ENCODE data around the gene GMDS.

GMDS gene

DNA sequence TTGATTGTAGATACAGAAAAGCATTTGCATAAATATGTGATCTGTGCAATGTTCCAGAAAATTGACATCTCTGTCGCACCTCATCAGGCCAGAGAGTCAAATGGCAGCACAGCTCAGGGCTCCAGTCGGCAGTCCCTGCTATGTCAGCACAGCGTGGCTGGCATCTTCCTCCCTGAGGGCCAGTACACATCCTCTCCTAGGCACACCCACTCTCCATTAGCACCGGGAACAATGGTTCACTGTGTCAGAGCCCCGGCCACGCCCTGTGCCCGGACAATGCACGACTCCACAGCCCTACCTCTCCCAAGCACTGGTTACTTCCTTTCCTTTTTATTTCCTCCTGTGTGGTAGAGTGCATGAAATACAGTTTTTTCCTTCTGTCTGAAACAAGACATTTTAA is 520.8 kb downstream of the GMDS start:
- peaks cover 25% of the 10 kb centered on the region for H3K4me1 ChIP-seq
- no peaks in the 10 kb centered on the region for H3K9me3 ChIP-seq
- in situ Hi-C loops (cut with MboI; ENCODE audit: low sequenced_read_pairs), result no loop called here
- no peaks in the 10 kb centered on the region for H3K27me3 ChIP-seq (ENCODE audit: low read depth)
- no peak overlapping the region for H3K4me3 ChIP-seq
- DNase-seq (ENCODE audit: low spot score in 2 of 2), result peak; percentile 58 to 77
- no peaks in the 10 kb centered on the region for H3K36me3 ChIP-seq (replicated peaks)

DNA sequence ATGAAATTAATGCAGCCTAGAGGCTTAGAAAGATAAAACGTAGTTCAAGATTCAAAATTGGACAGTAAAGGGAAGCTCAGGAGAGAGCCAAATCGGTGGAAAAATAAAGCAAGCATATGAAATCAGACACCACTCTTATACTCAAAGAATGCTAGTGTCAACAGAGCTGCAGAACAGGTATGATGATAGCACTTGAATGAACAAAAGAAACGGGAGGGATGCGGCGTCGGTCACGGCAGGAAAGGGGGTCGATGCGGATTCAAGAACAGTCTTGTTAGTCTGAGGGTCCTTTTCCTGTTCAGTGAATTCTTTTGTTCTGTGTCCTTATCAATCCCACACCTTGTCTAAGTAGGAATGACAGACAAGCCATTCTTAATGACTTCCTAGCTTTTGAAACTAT is 521.3 kb downstream of the GMDS start:
- Histone ChIP-seq H3K9me3 (no peaks in the 10 kb centered on the region), H3K27me3 (ENCODE audit: low read depth) (no peaks in the 10 kb centered on the region), H3K4me3 (no peak overlapping the region), H3K36me3 (replicated peaks) (no peaks in the 10 kb centered on the region), H3K4me1 (peaks cover 20% of the 10 kb centered on the region)
- DNase-seq (ENCODE audit: low spot score in 2 of 2), result no peak
- in situ Hi-C loops (cut with MboI; ENCODE audit: low sequenced_read_pairs), result no loop called here

DNA sequence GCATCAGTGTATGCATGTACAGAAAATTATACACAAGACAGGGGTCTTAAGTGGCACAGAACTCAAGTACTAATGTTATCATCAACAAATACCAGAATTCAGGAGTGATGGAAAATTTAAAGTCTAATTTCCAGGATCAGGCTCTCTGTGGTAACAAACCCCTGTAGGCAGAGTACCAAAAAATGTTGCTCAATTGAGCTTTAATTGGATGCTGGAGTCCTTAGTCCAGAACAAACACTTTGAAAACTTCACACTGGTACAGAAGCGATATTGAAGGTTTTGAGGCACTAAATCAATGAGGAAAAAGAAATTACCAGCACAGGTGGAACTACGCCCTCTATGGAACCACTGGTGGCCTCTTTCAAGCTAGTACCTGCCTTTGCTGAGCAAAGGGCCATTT is 522.6 kb downstream of the GMDS start:
- H3K9me3 ChIP-seq, result no peaks in the 10 kb centered on the region
- no peak overlapping the region for H3K4me3 ChIP-seq
- no peaks in the 10 kb centered on the region for H3K36me3 ChIP-seq (replicated peaks)
- H3K27me3 ChIP-seq (ENCODE audit: low read depth), result no peaks in the 10 kb centered on the region
- peaks cover 18% of the 10 kb centered on the region for H3K4me1 ChIP-seq
- in situ Hi-C loops (cut with MboI; ENCODE audit: low sequenced_read_pairs), result no loop called here
- no peak for DNase-seq (ENCODE audit: low spot score in 2 of 2)

DNA sequence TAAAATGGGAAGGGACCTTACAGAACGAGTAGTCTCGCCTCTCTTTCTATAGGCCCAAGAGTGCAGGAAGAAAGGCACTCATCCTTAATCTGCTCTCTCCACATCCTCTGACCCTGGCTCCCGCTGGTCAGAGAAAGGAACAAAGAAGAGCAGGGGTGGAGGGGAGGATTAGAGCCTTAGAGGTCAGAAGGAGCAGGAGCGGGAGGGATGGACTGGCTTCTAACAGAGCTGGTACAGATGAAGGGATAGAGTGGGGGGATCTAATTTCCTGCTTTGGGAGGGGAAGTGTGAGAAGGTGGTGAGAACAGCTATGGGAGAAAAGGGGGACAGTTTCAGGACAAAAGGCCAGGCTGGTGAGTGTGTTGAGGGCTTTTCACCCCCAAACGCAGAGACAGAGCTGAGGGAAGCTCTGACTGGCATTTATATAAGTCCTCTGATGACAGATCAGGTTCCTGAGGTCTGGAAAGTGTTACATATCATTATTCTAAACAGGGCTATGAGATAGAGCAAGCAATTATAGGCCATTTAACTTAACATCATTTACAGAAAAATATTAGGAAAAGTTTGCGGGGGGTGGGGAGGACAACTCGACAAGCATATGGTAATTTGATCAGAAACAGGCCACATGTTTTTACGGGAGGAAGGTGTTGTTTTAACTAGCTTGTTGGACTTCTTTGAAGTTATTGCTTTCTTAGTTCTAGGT is 524.6 kb downstream of the GMDS start:
- in situ Hi-C loops (cut with MboI; ENCODE audit: low sequenced_read_pairs), result no loop called here
- Histone ChIP-seq H3K9me3 (no peaks in the 10 kb centered on the region), H3K36me3 (replicated peaks) (no peaks in the 10 kb centered on the region), H3K4me3 (no peak overlapping the region), H3K4me1 (peaks cover 20% of the 10 kb centered on the region), H3K27me3 (ENCODE audit: low read depth) (no peaks in the 10 kb centered on the region)
- DNase-seq (ENCODE audit: low spot score in 2 of 2), result peak in 1 of 2 experiments; percentile 9

DNA sequence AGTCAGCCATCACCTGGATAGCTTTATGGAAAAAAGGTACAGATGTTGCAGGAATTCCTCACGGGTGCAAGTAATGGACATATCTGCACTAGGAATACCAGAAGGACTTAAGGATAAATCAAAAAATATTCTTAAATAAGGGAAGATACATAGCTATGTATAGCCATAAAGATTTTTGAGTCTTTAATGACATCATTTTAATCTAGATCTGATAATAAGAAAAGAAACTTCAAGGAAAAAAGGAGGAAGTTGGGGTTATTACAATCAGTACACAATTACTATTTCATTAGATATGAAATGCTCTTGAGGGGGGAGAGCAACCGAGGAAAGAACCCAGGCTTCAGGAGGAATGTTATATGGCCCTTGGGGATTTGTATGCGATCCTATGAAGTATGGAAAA is 525.5 kb downstream of the GMDS start:
- Histone ChIP-seq H3K9me3 (no peaks in the 10 kb centered on the region), H3K4me3 (no peak overlapping the region), H3K4me1 (peaks cover 18% of the 10 kb centered on the region), H3K36me3 (replicated peaks) (no peaks in the 10 kb centered on the region), H3K27me3 (ENCODE audit: low read depth) (no peaks in the 10 kb centered on the region)
- in situ Hi-C loops (cut with MboI; ENCODE audit: low sequenced_read_pairs), result no loop called here
- no peak for DNase-seq (ENCODE audit: low spot score in 2 of 2)

DNA sequence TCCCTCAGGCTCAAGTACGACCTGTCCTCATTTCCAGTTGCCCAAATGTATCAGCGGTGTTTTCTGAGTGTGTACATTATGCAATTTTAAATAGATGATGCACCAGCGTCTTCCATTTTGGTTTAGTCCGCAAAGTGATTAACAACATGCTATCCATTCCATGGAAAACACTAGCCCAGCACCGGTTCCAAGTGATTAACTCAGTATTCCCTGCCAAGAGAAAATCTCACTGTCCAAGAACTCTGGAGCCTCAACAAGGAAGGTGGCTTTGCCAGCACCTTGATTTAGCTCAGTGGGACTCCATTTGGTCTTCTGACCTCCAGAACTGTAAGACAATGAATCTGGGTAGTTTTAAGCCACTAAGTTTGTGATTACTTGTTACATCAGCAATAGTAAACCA is 528.5 kb downstream of the GMDS start:
- Histone ChIP-seq H3K36me3 (replicated peaks) (no peaks in the 10 kb centered on the region), H3K9me3 (no peaks in the 10 kb centered on the region), H3K4me3 (no peak overlapping the region), H3K4me1 (peaks cover 5% of the 10 kb centered on the region), H3K27me3 (ENCODE audit: low read depth) (no peaks in the 10 kb centered on the region)
- no peak for DNase-seq (ENCODE audit: low spot score in 2 of 2)
- in situ Hi-C loops (cut with MboI; ENCODE audit: low sequenced_read_pairs), result no loop called here

DNA sequence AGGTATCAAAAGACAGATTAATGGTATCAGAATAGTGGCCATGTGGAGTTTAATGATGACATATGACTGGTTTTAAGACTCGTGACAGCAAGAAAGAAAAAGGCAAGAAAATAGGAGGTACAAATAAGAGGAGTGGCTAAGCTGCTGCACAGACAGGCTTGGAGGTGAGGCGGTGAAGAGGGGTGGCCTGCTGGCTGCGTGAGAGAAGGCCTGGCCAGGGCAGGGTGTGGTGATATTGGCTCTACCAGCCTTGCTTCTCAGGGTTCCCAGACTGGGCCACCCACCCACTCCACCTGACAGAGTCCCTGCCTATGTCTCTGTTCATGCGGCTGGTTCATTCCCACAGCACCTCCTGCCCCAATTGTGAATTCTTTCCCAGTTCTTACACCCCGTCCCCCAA is 529.0 kb downstream of the GMDS start:
- Histone ChIP-seq H3K9me3 (no peaks in the 10 kb centered on the region), H3K4me3 (no peak overlapping the region), H3K27me3 (ENCODE audit: low read depth) (no peaks in the 10 kb centered on the region), H3K36me3 (replicated peaks) (no peaks in the 10 kb centered on the region), H3K4me1 (peaks cover 5% of the 10 kb centered on the region)
- DNase-seq (ENCODE audit: low spot score in 2 of 2), result no peak
- in situ Hi-C loops (cut with MboI; ENCODE audit: low sequenced_read_pairs), result no loop called here

DNA sequence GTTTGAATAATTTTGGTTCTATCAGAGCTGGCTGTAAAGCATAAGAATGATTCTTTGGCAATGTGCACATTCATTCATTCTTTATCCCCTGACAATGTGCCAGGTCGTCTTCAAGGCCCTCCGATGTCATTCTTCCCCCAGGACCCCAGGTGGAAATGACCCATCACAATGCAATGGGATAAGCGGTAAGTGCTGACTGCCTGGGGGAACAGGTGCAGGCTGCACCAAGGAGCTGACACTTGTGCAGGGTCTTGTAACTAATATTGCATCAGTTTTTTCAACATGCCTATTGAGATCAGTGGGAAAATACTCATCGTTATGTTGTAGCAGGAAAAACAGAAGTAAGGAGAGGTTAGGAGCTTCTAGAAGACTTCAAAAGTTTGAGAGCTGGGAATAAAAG is 530.1 kb downstream of the GMDS start:
- in situ Hi-C loops (cut with MboI; ENCODE audit: low sequenced_read_pairs), result no loop called here
- DNase-seq (ENCODE audit: low spot score in 2 of 2), result no peak
- H3K27me3 ChIP-seq (ENCODE audit: low read depth), result no peaks in the 10 kb centered on the region
- peaks cover 4% of the 10 kb centered on the region for H3K4me1 ChIP-seq
- no peak overlapping the region for H3K4me3 ChIP-seq
- H3K36me3 ChIP-seq (replicated peaks), result no peaks in the 10 kb centered on the region
- H3K9me3 ChIP-seq, result no peaks in the 10 kb centered on the region

DNA sequence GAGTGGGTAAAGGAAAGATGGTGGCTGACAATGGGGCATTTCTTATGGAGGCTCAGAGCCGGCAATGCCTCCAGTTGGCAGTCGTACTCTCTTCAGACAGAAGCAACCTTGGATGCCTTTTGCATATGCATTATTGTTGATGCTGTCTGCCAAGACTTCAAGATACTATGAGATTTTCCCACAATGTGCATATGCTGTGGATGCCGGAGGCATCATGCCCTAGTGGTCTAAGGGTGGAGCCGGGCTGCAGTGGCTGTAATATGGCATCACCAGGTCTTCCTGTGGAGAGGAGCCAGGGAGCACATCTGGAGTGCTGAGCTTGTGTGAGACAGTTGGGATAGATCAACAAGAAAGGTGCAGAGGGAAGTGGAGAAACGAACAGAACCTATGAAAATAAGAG is 530.8 kb downstream of the GMDS start:
- no peaks in the 10 kb centered on the region for H3K27me3 ChIP-seq (ENCODE audit: low read depth)
- no peak overlapping the region for H3K4me3 ChIP-seq
- in situ Hi-C loops (cut with MboI; ENCODE audit: low sequenced_read_pairs), result no loop called here
- H3K9me3 ChIP-seq, result no peaks in the 10 kb centered on the region
- DNase-seq (ENCODE audit: low spot score in 2 of 2), result no peak
- peaks cover 3% of the 10 kb centered on the region; the same call in 1 of the 2 replicates for H3K4me1 ChIP-seq
- H3K36me3 ChIP-seq (replicated peaks), result no peaks in the 10 kb centered on the region

DNA sequence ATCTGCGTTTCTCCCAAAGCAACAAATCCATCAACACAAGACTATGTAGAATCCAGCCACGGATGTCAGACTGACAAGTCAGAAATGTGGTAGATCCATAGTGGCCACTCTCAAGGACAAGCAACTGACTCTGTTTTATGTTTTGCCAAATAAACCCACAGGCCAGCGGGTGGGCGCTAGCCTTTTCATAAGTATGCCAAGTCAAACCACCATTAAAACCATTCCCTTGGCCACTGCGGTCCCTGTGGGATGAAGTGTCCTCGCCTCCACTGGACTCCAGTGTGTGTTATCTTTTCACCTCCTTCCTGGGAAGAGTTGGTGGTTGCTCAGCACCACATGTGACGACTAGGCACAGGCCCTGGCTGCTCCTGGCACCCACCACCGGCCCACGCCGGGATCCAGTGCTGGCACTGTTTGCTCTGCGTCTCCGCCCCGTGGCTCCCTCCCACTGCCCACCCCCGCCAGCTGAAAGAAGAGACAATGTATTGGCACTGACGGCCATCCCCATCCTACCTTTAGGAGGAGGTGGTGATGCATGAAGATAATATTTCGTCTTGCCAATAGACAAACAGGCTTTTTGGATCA is 532.3 kb downstream of the GMDS start:
- no peak for DNase-seq (ENCODE audit: low spot score in 2 of 2)
- in situ Hi-C loops (cut with MboI; ENCODE audit: low sequenced_read_pairs), result no loop called here
- Histone ChIP-seq H3K4me1 (peaks cover 3% of the 10 kb centered on the region; the same call in 1 of the 2 replicates), H3K9me3 (no peaks in the 10 kb centered on the region), H3K36me3 (replicated peaks) (no peaks in the 10 kb centered on the region), H3K27me3 (ENCODE audit: low read depth) (no peaks in the 10 kb centered on the region), H3K4me3 (no peak overlapping the region)

DNA sequence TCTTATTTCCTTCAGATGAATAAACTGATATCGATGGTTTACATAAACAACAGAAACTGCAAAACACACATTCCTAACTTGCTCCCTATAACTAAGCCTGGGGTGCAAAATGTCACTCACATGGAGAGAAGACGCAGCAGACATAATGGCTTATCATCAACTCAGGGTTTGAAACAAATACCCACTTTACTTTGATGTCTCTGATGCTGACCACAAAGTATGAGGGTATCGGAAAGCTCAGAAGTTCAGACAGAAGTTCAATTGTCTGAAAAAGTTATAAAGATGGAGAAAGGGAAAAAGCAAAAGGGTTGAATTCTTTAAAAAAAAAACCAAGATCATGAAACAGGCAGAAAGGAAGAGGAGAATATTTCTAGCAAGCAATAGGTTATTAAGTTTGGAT is 533.0 kb downstream of the GMDS start:
- no peaks in the 10 kb centered on the region for H3K36me3 ChIP-seq (replicated peaks)
- no peak for DNase-seq (ENCODE audit: low spot score in 2 of 2)
- in situ Hi-C loops (cut with MboI; ENCODE audit: low sequenced_read_pairs), result no loop called here

DNA sequence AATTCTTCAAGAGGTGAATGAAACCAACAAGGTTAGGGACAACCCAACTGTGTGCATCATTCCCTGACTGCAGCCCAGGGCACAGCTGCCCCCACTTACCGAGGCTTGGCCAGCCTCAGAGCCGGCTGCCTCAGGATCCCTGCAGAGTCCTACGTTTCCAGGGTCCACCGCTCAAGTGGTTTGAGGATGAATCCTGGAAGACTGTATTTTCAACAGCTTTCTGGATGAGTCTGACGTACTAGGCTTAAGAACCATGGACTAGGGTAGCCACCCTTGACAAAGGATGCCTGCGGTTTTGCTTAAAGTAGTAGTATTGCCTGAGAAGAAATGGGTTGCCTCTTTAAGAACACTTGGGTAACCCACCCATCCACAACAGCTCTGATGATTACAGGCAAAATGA is 534.3 kb downstream of the GMDS start:
- Histone ChIP-seq H3K4me1 (peaks cover 3% of the 10 kb centered on the region; the same call in 1 of the 2 replicates), H3K36me3 (replicated peaks) (no peaks in the 10 kb centered on the region), H3K9me3 (no peaks in the 10 kb centered on the region), H3K4me3 (no peak overlapping the region), H3K27me3 (ENCODE audit: low read depth) (no peaks in the 10 kb centered on the region)
- in situ Hi-C loops (cut with MboI; ENCODE audit: low sequenced_read_pairs), result no loop called here
- DNase-seq (ENCODE audit: low spot score in 2 of 2), result no peak

More for the DNA sequence above, 533.0 kb downstream of the GMDS start:
- Histone ChIP-seq H3K27me3 (ENCODE audit: low read depth) (no peaks in the 10 kb centered on the region), H3K4me3 (no peak overlapping the region), H3K9me3 (no peaks in the 10 kb centered on the region), H3K4me1 (peaks cover 3% of the 10 kb centered on the region; the same call in 1 of the 2 replicates)

DNA sequence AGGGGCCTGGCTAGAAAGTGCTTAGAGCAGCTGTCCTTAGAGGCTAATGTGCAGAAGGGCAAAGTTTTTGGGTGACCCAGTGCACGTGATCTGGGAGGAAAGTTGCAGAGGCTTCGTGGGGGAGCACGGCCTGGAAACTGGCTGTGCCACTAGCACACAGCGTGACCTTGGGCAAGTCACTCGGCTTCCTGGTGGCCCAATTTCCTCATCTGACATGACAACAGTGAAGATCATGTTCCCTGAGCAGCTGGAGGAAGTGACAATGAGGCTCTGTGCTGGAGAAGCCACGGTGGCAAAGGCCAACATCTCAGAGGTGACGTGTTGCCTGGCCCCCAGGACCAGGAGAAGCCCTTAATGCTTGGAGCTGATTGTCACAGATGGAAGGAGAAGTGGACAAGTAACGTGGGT is 536.2 kb downstream of the GMDS start:
- no peak for DNase-seq (ENCODE audit: low spot score in 2 of 2)
- no peak overlapping the region for H3K4me3 ChIP-seq
- in situ Hi-C loops (cut with MboI; ENCODE audit: low sequenced_read_pairs), result no loop called here

DNA sequence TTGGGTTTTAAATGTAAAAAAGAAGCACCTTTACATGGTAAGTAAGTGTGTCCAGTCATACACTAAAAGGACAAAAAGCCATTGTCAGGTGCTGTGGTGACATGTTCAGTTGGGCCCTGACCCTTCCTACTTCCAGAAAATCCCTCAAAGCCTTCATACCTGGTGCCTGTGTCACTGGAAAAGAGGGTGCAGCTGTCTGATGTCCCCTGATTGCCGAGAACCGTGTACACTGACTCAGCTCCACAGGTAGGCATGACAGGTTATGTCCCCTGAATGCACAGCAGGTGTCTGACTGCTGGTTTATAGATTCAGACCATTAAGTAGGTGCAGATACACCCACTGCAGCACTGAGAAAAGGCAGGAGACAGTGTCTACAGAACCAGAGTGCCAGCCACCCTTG is 536.6 kb downstream of the GMDS start:
- H3K36me3 ChIP-seq (replicated peaks), result no peaks in the 10 kb centered on the region
- DNase-seq (ENCODE audit: low spot score in 2 of 2), result no peak
- H3K4me3 ChIP-seq, result no peak overlapping the region
- H3K9me3 ChIP-seq, result no peaks in the 10 kb centered on the region
- in situ Hi-C loops (cut with MboI; ENCODE audit: low sequenced_read_pairs), result no loop called here
- no peaks in the 10 kb centered on the region for H3K4me1 ChIP-seq
- H3K27me3 ChIP-seq (ENCODE audit: low read depth), result no peaks in the 10 kb centered on the region

More for the DNA sequence above, 536.2 kb downstream of the GMDS start:
- H3K36me3 ChIP-seq (replicated peaks), result no peaks in the 10 kb centered on the region
- no peaks in the 10 kb centered on the region for H3K9me3 ChIP-seq
- no peaks in the 10 kb centered on the region for H3K27me3 ChIP-seq (ENCODE audit: low read depth)
- H3K4me1 ChIP-seq, result no peaks in the 10 kb centered on the region
